Body of pancreas (tissue), 4 donors: Measurements from ENCODE around the gene COL21A1. TPM values are rescaled to one million over a fixed set of nuclear protein-coding genes. Genes with fewer than 3 reads are reported as not detected.

ENCODE experiments used
- ATAC-seq: fragments of 150-250 bp; one replicate; pipeline ENCODE4 v1.9.1; 2016
- DNase-seq, 4 donors: peaks; one replicate each; pipeline ENCODE4 v3.0.0-alpha.2; 2019
- H3K27ac ChIP-seq, 4 donors: fragments of 200-600 bp; sonication (generic); 1 replicate in 3 of 4; 2 replicates in 1 of 4; pipeline versions ENCODE4 v1.5.1 to v1.6.1; 2016 to 2019; ENCODE audit warnings: mild to moderate bottlenecking in 1 of 4, mixed read lengths in 1 of 4, moderate library complexity in 1 of 4
- H3K27me3 ChIP-seq, 2 donors: fragments of 200-600 bp; sonication (generic); one replicate each; pipeline ENCODE4 v1.6.0; 2016; ENCODE audit warnings: mild to moderate bottlenecking in 1 of 2
- H3K36me3 ChIP-seq, 2 donors: fragments of 200-600 bp; sonication (generic); replicated peaks in 1 of 2; 2 replicates each; pipeline ENCODE4 v1.5.1; 2016; ENCODE audit warnings: low read depth in 2 of 2; ENCODE audit not compliant: insufficient read depth in 1 of 2
- H3K4me1 ChIP-seq: fragments of 200-600 bp; sonication (generic); one replicate; pipeline ENCODE4 v1.6.0; 2016
- H3K4me3 ChIP-seq, 2 donors: fragments of 200-600 bp; sonication (generic); 1 replicate in 1 of 2; 2 replicates in 1 of 2; pipeline ENCODE4 v1.5.1; 2016 to 2019
- H3K9me3 ChIP-seq, 3 donors: fragments of 200-600 bp; sonication (generic); 1 replicate in 2 of 3; 2 replicates in 1 of 3; pipeline ENCODE4 v1.5.1; 2016
- POLR2A ChIP-seq, 3 donors: fragments of 450-650 bp; IDR thresholded peaks; one replicate each; pipeline ENCODE4 v1.6.1; 2016; ENCODE audit warnings: antibody characterized with exemption in 3 of 3, mild to moderate bottlenecking in 2 of 3
- WGBS, 2 donors: methylation state at CpG; one replicate each; pipeline ENCODE4 v1.1.5; 2017; 5-methylcytosine and 5-hydroxymethylcytosine counted together
- intact Hi-C: fragments of 100-400 bp; cut with DNase I; formaldehyde crosslinking; loops from one replicate; pipeline ENCODE4 v1.15.1; 2023
- total RNA-seq, 2 donors: library from RNA; depleted of rRNA; stranded (reverse); fragments of >200 nt; gene quantifications; one replicate each; pipeline ENCODE4 v1.1.0, GENCODE V29; 2016
- TF ChIP-seq, protein P1 (sequence below), 7 experiments: fragments of 450-650 bp in 4 of 7; fragments of 200-600 bp in 3 of 7; sonication (generic) in 3 of 7; IDR thresholded peaks; one replicate each; pipeline ENCODE4 v1.5.1; 2016 to 2019; ENCODE audit warnings: antibody characterized with exemption in 7 of 7

The COL21A1 gene
- total RNA-seq, 2 donors from 2014 or later: 1.3 to 4.2 TPM

DNA sequence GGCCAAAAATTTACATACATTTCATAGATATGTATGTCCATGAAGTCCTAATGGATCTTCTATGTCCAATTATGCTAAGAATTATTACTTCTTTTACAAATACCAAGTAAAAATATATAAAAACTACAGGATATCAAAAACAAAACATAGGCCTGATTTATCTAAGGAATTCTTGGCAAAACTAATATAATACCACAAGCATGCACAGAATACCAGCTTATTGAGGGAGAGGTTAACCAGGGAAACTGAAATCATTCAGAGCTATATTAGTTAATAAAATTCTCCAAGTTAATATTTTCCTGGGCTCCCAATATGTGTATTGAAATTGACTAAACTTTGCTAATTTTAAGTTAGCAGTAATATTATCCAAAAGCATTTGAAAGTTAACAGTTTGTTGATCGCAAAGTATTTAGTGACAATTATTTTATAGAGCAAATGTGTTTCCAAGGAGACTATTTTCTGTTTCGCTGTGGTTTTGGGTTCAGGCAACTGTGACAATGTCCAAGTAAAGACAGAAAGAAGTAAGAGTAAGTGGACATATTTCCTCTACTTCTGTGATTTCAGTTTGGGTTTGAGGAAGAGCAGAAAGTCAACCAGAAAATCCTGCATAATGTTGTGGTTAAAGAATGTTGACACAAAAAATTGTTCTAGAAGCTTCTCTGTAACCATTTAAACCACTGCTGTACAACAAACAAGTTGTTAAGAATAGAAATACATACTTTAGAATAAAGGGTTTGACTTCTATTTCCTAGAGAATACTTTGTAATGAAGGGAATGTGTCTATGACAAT lies 167.4 kb downstream of the COL21A1 start:
- no peaks in the 10 kb centered on the region for H3K36me3 ChIP-seq
- TF ChIP-seq POLR2A (IDR thresholded peaks at IDR 0.05): no peak
- TF ChIP-seq, protein P1, sequence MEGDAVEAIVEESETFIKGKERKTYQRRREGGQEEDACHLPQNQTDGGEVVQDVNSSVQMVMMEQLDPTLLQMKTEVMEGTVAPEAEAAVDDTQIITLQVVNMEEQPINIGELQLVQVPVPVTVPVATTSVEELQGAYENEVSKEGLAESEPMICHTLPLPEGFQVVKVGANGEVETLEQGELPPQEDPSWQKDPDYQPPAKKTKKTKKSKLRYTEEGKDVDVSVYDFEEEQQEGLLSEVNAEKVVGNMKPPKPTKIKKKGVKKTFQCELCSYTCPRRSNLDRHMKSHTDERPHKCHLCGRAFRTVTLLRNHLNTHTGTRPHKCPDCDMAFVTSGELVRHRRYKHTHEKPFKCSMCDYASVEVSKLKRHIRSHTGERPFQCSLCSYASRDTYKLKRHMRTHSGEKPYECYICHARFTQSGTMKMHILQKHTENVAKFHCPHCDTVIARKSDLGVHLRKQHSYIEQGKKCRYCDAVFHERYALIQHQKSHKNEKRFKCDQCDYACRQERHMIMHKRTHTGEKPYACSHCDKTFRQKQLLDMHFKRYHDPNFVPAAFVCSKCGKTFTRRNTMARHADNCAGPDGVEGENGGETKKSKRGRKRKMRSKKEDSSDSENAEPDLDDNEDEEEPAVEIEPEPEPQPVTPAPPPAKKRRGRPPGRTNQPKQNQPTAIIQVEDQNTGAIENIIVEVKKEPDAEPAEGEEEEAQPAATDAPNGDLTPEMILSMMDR (IDR thresholded peaks at IDR 0.05): no peak
- intact Hi-C loops: no loop called here
- WGBS, 2 donors: 81 to 93% methylated on average over 2 of the region's 2 CpGs
- H3K4me3 ChIP-seq: no peak overlapping the region
- H3K9me3 ChIP-seq: no peaks in the 10 kb centered on the region
- no peak for ATAC-seq
- H3K27ac ChIP-seq: no peak overlapping the region
- DNase-seq: no peak
- no peaks in the 10 kb centered on the region for H3K4me1 ChIP-seq
- no peaks in the 10 kb centered on the region for H3K27me3 ChIP-seq

- no peak overlapping the region for H3K27ac ChIP-seq
- intact Hi-C loops: no loop called here
- DNase-seq (no peak), ATAC-seq (no peak)
- H3K4me1 ChIP-seq: no peaks in the 10 kb centered on the region
- H3K9me3 ChIP-seq: no peaks in the 10 kb centered on the region
- H3K36me3 ChIP-seq: no peaks in the 10 kb centered on the region
- no peak overlapping the region for H3K4me3 ChIP-seq
- no peaks in the 10 kb centered on the region for H3K27me3 ChIP-seq
- TF ChIP-seq, protein P1 (IDR thresholded peaks at IDR 0.05): no peak
- TF ChIP-seq POLR2A (IDR thresholded peaks at IDR 0.05): no peak
Observed at GRCh38 chr6:56076033-56076432, 171.3 kb downstream of the COL21A1 start.

GRCh38 chr6:56073761-56074160 lies 173.6 kb downstream of the COL21A1 start:
- DNase-seq (no peak), ATAC-seq (no peak)
- Histone ChIP-seq H3K4me3 (no peak overlapping the region), H3K36me3 (no peaks in the 10 kb centered on the region), H3K4me1 (no peaks in the 10 kb centered on the region), H3K9me3 (no peaks in the 10 kb centered on the region), H3K27ac (no peak overlapping the region), H3K27me3 (no peaks in the 10 kb centered on the region)
- TF ChIP-seq, protein P1 (IDR thresholded peaks at IDR 0.05): no peak
- no peak for TF ChIP-seq POLR2A (IDR thresholded peaks at IDR 0.05)
- intact Hi-C loops: no loop called here

GRCh38 chr6:56073315-56073714 lies 174.1 kb downstream of the COL21A1 start:
- H3K4me1 ChIP-seq: no peaks in the 10 kb centered on the region
- WGBS, 2 donors: 67 to 85% methylated on average over 1 of the region's 1 CpG
- ATAC-seq: peak; percentile 33

More at GRCh38 chr6:56073315-56073714, 174.1 kb downstream of the COL21A1 start:
- no peak for TF ChIP-seq POLR2A (IDR thresholded peaks at IDR 0.05)
- TF ChIP-seq, protein P1 (IDR thresholded peaks at IDR 0.05): no peak
- no peaks in the 10 kb centered on the region for H3K36me3 ChIP-seq
- no peak overlapping the region for H3K27ac ChIP-seq
- intact Hi-C loops: no loop called here
- DNase-seq: peak in 1 of 4 donors; percentile 7
- no peaks in the 10 kb centered on the region for H3K9me3 ChIP-seq
- no peak overlapping the region for H3K4me3 ChIP-seq
- no peaks in the 10 kb centered on the region for H3K27me3 ChIP-seq
